Coronary artery (tissue), 2 donors: ENCODE measurements around the gene SUCLG2.
"Not testable (repeated sequence)": the region's sequence is repeated elsewhere in the genome, so short reads cannot be mapped to it uniquely, and the experiment has no call there.

Source experiments
- DNase-seq: peaks from one replicate; pipeline ENCODE4 v3.0.0-alpha.2; 2017; ENCODE audit warnings: low spot score
- H3K27ac ChIP-seq, 2 donors: fragments of 200-600 bp; sonication (generic); one replicate each; pipeline ENCODE4 v1.5.1; 2016 to 2019
- H3K4me3 ChIP-seq: fragments of 200-600 bp; sonication (generic); 2 replicates; pipeline ENCODE4 v1.5.1; 2016; ENCODE audit warnings: mild to moderate bottlenecking, moderate library complexity
- CTCF ChIP-seq: fragments of 200-600 bp; sonication (generic); IDR thresholded peaks from one replicate; pipeline ENCODE4 v1.5.1; 2019; ENCODE audit warnings: antibody characterized with exemption

SUCLG2 gene

GRCh38 chr3:67557848-67558355 is 96.5 kb downstream of the SUCLG2 start:
- H3K4me3 ChIP-seq, result no peak overlapping the region
- DNase-seq, result no peak
- no peak overlapping the region for H3K27ac ChIP-seq
- no peak for TF ChIP-seq CTCF

- no peak for DNase-seq
Observed at GRCh38 chr3:67551361-67552016, 102.9 kb downstream of the SUCLG2 start.

GRCh38 chr3:67550541-67550940 is 103.9 kb downstream of the SUCLG2 start:
- no peak for TF ChIP-seq CTCF
- Histone ChIP-seq H3K4me3 (no peak overlapping the region), H3K27ac (no peak overlapping the region)
- DNase-seq, result no peak

More at GRCh38 chr3:67551361-67552016, 102.9 kb downstream of the SUCLG2 start:
- Histone ChIP-seq H3K4me3 (no peak overlapping the region), H3K27ac (no peak overlapping the region)
- TF ChIP-seq CTCF, result no peak

- H3K4me3 ChIP-seq, H3K27ac ChIP-seq, DNase-seq: not testable (repeated sequence)
Observed at GRCh38 chr3:67542502-67543250, 111.7 kb downstream of the SUCLG2 start.

GRCh38 chr3:67540198-67540894 is 114.1 kb downstream of the SUCLG2 start:
- Histone ChIP-seq H3K27ac (no peak overlapping the region), H3K4me3 (no peak overlapping the region)
- no peak for DNase-seq
- TF ChIP-seq CTCF, result no peak

- not testable (repeated sequence) for H3K4me3 ChIP-seq, H3K27ac ChIP-seq, DNase-seq
Observed at GRCh38 chr3:67537203-67537602, 117.2 kb downstream of the SUCLG2 start.

GRCh38 chr3:67535006-67535405 is 119.4 kb downstream of the SUCLG2 start:
- H3K4me3 ChIP-seq, result no peak overlapping the region
- no peak overlapping the region for H3K27ac ChIP-seq
- DNase-seq, result no peak
- TF ChIP-seq CTCF, result no peak

GRCh38 chr3:67534594-67534993 is 119.8 kb downstream of the SUCLG2 start:
- Histone ChIP-seq H3K27ac (no peak overlapping the region), H3K4me3 (no peak overlapping the region)
- no peak for DNase-seq
- TF ChIP-seq CTCF, result no peak
